GM18517 (cell line): ENCODE results near the gene MLF1.
A peak's percentile ranks its signal among the peaks of the same experiment; 100 is the strongest.

Experiments used
- ATAC-seq: cut with Tn5 transposase; IDR thresholded peaks from one replicate; pipeline ENCODE4 v1.9.1; 2021; ENCODE audit warnings: mild to moderate bottlenecking, moderate library complexity; ENCODE audit not compliant: unreplicated experiment

MLF1 gene

DNA sequence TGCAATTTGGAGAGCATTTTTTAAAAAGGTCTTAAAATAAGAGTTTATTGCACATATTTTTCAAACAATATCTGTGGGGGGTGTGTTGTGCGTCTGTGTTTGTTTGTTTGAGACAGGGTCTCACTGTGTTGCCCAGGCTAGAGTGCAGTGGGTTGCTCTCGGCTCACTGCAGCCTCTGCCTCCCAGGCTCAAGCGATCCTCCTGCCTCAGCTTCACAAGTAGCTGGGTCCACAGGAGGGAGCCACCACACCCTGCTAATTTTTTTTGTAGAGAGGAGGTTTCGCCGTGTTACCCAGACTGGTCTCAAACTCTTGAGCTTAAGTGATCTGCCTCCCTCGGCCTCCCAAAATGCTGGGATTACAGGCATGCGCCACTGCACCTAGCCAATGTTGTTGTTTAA is 2.7 kb downstream of the MLF1 start:
- ATAC-seq = no peak

- ATAC-seq = no peak
Observed at GRCh38 chr3:158574646-158575045, 3.7 kb downstream of the MLF1 start.

GRCh38 chr3:158590223-158590622 is 19.2 kb downstream of the MLF1 start:
- no peak for ATAC-seq

- ATAC-seq = no peak
Observed at GRCh38 chr3:158600787-158601186, 29.8 kb downstream of the MLF1 start.

DNA sequence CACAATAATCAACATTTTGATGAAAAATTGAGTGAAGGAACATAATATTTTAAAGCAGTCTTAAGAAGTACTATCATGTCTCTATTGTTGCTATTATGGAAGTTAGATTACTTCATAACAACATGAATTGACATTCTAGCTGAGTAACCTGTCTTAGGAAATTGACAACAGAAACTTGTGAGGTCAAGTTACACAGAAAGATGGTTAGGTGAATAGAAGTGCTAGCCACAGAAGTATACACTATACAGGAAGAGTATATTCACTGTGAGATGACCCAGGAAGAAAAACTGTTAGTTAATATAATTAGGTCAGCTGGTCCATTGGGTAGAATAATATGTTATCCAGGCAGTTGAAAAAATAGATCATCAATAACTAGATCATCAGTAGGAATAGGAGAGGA is 31.2 kb downstream of the MLF1 start:
- no peak for ATAC-seq

DNA sequence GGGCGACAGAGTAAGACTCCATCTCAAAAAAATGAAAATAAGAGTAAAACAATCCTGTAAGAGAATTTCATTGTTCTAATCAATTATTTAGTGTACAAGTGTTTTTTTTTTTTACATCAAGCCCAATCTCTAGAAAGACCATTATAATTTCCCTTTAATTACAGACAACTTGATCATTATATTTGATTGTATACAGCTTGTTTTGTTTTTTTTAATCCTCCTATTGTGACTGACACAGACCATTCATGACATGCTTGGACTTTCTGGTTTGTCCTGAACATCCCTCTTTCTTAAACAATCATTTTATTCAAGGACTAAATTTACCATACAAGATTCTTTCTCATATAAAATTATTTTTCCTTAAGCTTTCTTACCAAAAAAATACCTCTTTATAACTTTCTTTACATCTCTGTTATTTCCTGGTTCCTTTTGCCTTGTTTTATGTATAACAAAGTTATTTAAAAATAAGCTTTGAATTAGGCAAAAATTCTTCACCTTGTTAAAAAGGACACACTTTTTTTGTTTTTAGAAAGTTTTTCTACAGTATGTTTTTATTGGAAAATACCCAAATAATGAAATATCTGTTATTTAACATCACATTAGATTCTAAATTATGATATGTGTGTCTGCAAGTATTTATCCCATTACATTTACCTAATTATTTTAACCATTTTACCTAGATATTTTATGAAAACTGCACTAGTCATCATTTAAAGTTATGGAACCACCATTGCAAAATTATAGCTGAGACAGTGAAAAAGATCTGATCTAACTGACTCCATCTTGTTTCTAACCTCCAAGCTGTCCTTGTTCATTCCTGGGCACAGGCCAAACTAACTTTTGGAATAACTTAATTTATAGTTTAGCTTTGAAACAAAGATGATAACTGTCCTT is 47.2 kb downstream of the MLF1 start:
- no peak for ATAC-seq

- no peak for ATAC-seq
Observed at GRCh38 chr3:158625881-158626280, 54.9 kb downstream of the MLF1 start.

DNA sequence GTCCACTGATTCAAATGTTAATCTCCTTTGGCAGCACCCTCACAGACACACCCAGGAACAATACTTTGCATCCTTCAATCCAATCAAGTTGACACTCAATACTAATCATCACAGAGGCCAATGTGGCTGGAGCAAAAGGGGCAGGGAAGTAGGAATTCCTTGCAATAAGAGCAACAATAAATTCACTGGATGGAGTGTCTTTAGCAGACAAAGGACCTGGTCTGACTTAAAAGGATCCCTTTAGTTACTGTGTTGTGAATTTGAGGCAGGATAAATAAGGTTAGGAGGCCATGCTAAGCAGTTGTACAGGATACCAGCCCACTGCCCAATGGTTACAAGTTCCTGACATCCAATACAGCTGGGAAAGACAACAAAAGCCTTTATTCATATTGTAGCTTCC is 61.0 kb downstream of the MLF1 start:
- ATAC-seq = no peak

GRCh38 chr3:158640646-158641045 is 69.7 kb downstream of the MLF1 start:
- no peak for ATAC-seq

DNA sequence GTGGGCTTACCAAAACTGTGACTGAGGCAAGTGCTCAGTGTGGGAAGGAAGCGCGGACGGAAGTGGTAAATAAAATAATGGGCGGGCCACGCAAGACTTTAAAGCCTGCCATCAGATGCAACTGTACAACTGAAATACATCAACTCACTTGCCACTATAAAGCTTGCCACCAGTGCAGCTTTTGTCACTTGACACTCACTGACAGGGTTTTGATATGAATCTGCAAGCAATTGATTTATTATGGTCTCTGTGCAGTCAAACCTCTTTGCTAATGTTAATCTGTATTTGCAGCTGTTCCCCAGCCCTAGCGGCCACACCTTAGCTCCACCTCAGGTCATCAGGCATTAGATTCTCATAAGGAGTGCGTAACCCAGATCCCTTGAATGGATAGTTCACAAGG is 71.0 kb downstream of the MLF1 start:
- ATAC-seq = no peak

GRCh38 chr3:158642474-158643210 is 71.6 kb downstream of the MLF1 start:
- no peak for ATAC-seq

DNA sequence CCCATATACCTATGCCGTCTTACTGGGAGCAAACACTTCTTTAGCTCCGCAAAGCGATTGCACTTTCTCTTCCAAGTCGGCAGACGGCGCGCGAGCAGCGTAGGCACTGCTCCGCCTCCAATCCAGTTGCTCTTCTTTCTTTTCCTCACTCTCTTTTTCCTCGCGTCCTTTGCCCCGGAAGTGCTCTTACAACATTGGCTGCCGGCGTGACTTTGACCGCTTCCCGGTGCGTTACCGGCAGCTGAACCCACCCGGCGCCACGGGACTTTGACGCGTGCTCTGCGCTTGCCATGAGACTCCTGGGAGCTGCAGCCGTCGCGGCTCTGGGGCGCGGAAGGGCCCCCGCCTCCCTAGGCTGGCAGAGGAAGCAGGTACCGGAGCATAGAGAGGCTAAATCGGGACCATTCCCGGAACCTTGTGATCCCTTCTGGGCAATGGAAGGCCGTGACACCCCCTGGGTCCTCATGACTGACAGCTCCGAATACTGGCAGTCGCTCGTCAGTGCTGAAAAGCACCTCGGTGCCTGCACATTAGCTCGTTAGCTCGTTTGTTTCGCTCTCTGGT is 73.4 kb downstream of the MLF1 start, which contains the start of gene GFM1:
Gene GFM1, plus strand, starts transcription at position 183 of the 564 bp plus-strand sequence. Its CDS starts 108 bp downstream, at position 291.
- peak; percentile 99 for ATAC-seq

DNA sequence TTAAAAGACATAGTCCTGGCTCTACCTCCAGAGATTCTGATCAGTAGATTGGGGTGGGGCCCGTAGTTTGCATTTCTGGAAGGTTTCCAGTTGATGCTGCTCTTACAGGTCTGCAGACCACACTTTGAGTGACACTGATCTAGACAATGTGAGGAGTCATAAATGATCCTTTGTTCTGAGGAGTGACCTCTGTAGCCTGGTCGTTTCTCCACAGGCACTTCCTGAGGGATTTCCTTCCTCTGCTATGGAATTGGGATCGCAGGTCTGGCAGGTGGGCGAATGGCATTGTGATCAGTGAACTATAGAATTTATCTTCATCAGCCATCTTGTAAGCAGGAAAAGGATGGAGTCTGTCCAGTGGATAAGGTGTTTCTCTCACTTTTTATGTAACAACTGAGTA is 78.8 kb downstream of the MLF1 start:
- no peak for ATAC-seq

GRCh38 chr3:158651192-158651591 is 80.2 kb downstream of the MLF1 start:
- no peak for ATAC-seq

GRCh38 chr3:158652463-158652862 is 81.5 kb downstream of the MLF1 start:
- ATAC-seq = no peak
